C4-2B (cell line): Measurements from ENCODE around the gene RPSA.
"Not testable (repeated sequence)": the region's sequence is repeated elsewhere in the genome, so short reads cannot be mapped to it uniquely, and the experiment has no call there.

Experiments
- H3K27ac ChIP-seq: fragments of 450-650 bp; 2 replicates; pipeline ENCODE4 v1.5.1; 2017
- CTCF ChIP-seq: fragments of 450-650 bp; conservative IDR thresholded peaks from 2 replicates; pipeline ENCODE4 v1.5.1; 2017; ENCODE audit warnings: mild to moderate bottlenecking
- ZFX ChIP-seq: fragments of 450-650 bp; IDR thresholded peaks from 2 replicates; pipeline ENCODE4 v1.6.1; 2017

RPSA gene

GRCh38 chr3:39415983-39416382 is 9.5 kb downstream of the RPSA start:
- TF ChIP-seq CTCF (no peak), ZFX (no peak)
- peak overlapping the region; percentile 20; the same call in 1 of the 2 replicates for H3K27ac ChIP-seq

- peak overlapping the region; percentile 15; the same call in 1 of the 2 replicates for H3K27ac ChIP-seq
Observed at GRCh38 chr3:39416998-39417397, 10.5 kb downstream of the RPSA start.

GRCh38 chr3:39418556-39419225 is 12.2 kb downstream of the RPSA start:
- not testable (repeated sequence) for H3K27ac ChIP-seq

GRCh38 chr3:39419742-39420315 is 13.3 kb downstream of the RPSA start:
- H3K27ac ChIP-seq, result peak overlapping the region; percentile 59; the same call in 1 of the 2 replicates
- TF ChIP-seq CTCF (no peak), ZFX (no peak)

GRCh38 chr3:39420543-39420942 is 14.0 kb downstream of the RPSA start:
- peak overlapping the region; percentile 59 for H3K27ac ChIP-seq
- TF ChIP-seq CTCF (no peak), ZFX (no peak)

GRCh38 chr3:39423436-39423970 is 17.0 kb downstream of the RPSA start:
- H3K27ac ChIP-seq, result no peak overlapping the region
- TF ChIP-seq CTCF, result no peak

GRCh38 chr3:39426312-39426711 is 19.8 kb downstream of the RPSA start:
- no peak overlapping the region for H3K27ac ChIP-seq
- TF ChIP-seq ZFX (no peak), CTCF (no peak)

GRCh38 chr3:39427506-39427905 is 21.0 kb downstream of the RPSA start:
- H3K27ac ChIP-seq, result no peak overlapping the region
- TF ChIP-seq CTCF (no peak), ZFX (no peak)
